Type B pancreatic cell (in vitro differentiated cells): ENCODE data around the gene C2orf81. TPM values are rescaled to one million over a fixed set of nuclear protein-coding genes. Genes with fewer than 3 reads are reported as not detected.
A peak's percentile ranks its signal among the peaks of the same experiment; 100 is the strongest.

Source experiments
- DNase-seq: peaks from one replicate; pipeline ENCODE4 v3.0.0; 2021; ENCODE audit warnings: mixed read lengths; ENCODE audit not compliant: unreplicated experiment; ENCODE audit errors: extremely low spot score
- H3K27ac Mint-ChIP-seq: 2 replicates; pipeline ENCODE4 v1.8.0; 2021; ENCODE audit warnings: mild to moderate bottlenecking, mixed read lengths
- H3K27me3 Mint-ChIP-seq: 2 replicates; pipeline ENCODE4 v1.8.0; 2021; ENCODE audit warnings: mixed read lengths
- H3K36me3 Mint-ChIP-seq: 2 replicates; pipeline ENCODE4 v1.8.0; 2021; ENCODE audit warnings: mixed read lengths
- H3K4me1 Mint-ChIP-seq: one replicate; pipeline ENCODE4 v1.8.0; 2021; ENCODE audit warnings: mixed read lengths; ENCODE audit not compliant: unreplicated experiment
- H3K4me3 Mint-ChIP-seq: 2 replicates; pipeline ENCODE4 v1.8.0; 2021; ENCODE audit warnings: mild to moderate bottlenecking, mixed read lengths
- H3K9me3 Mint-ChIP-seq: 2 replicates; pipeline ENCODE4 v1.8.0; 2021; ENCODE audit warnings: mixed read lengths
- total RNA-seq: library from RNA; stranded (reverse); gene quantifications from 2 replicates; pipeline ENCODE4 v1.2.1, GENCODE V29; 2021; ENCODE audit warnings: low replicate concordance
- TF ChIP-seq, protein P1 (sequence below): fragments of 200-600 bp; sonication (generic); conservative IDR thresholded peaks from 2 replicates; pipeline ENCODE4 v1.5.0; 2021; ENCODE audit warnings: antibody characterized with exemption, mild to moderate bottlenecking

C2orf81 gene
- total RNA-seq, 1 donor from 2014 or later = 10.4 TPM

DNA sequence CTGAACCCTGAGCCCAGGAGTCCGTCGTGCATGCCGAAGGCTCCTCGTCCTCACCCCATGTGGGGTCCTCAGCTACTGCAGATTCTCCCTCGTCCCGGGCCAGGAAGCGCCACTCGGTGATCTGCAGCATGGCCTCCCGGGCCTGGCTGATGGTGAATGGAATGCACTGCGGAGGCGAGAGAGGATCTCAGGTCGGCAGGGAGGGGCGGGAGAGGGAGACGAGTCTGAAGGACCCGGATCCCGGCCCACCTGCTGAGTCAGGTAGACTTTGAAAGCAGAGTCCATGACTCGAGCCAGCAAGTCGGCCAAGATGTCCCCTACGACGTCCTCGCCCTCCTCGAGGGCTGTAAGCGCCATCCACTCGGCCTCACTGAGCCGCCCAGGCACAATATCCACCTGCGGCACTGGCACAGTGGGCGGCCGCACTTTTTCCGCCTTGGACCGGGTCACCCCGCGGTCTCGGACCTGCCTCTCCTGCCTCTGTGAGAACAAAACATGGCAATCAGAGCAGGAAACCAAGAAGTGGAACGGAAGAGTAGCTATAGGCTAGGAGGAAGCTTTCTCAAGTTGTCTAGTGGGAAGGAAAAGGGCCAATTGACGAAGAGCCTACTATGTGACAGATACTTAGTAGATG is 5.5 kb downstream of the C2orf81 start:
- no peak for DNase-seq
- TF ChIP-seq, protein P1, sequence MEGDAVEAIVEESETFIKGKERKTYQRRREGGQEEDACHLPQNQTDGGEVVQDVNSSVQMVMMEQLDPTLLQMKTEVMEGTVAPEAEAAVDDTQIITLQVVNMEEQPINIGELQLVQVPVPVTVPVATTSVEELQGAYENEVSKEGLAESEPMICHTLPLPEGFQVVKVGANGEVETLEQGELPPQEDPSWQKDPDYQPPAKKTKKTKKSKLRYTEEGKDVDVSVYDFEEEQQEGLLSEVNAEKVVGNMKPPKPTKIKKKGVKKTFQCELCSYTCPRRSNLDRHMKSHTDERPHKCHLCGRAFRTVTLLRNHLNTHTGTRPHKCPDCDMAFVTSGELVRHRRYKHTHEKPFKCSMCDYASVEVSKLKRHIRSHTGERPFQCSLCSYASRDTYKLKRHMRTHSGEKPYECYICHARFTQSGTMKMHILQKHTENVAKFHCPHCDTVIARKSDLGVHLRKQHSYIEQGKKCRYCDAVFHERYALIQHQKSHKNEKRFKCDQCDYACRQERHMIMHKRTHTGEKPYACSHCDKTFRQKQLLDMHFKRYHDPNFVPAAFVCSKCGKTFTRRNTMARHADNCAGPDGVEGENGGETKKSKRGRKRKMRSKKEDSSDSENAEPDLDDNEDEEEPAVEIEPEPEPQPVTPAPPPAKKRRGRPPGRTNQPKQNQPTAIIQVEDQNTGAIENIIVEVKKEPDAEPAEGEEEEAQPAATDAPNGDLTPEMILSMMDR = no peak
- no peaks in the 10 kb centered on the region for H3K36me3 Mint-ChIP-seq
- H3K27ac Mint-ChIP-seq = no peak overlapping the region
- H3K9me3 Mint-ChIP-seq = no peaks in the 10 kb centered on the region
- H3K27me3 Mint-ChIP-seq = no peaks in the 10 kb centered on the region
- no peak overlapping the region for H3K4me3 Mint-ChIP-seq
- peaks cover 6% of the 10 kb centered on the region for H3K4me1 Mint-ChIP-seq

DNA sequence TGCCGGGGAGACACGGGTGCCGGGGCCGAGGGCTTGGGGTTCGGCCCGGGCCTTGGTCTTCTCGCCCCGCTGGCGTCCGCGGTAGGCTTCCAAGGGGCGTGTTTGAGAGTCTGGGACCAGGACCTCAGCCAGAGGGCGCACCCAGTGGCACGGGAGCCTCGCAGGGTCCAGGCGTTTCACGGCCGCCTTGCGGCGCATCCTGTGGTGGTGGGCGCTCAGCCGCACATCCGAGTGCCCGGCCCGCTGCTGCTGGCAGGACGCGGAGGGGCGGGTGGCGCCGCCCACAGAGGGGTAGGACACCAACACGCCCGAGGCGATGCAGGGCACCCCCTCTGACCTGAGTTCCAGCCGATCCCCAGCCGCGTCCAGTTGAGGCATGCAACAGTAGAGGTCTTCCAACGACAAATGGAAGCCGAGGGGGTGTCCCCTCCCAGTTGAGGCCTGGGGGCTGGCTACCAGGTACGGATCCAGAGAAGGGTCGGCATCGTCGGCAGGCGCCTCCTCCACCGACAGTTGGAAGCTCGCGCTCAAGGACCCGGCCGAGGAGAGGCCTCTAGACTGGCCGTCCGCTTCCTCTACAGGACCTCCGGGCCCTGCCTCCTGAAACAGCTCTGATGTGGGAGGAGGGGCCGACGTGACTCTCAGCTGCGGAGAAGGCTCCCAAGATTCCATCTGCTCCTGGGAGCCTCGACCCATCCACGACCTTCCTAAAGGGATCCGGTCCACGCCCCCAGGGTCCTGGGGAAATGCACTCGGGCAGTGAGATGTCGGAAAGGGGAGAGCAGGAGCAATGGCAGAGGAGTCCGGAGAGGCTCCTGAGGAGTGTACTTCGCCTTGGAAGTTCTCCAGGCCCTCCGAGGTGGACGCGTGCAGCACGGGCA is 6.3 kb downstream of the C2orf81 start:
- TF ChIP-seq, protein P1 = no peak
- DNase-seq = no peak
- H3K27me3 Mint-ChIP-seq = no peaks in the 10 kb centered on the region
- H3K27ac Mint-ChIP-seq = no peak overlapping the region
- H3K36me3 Mint-ChIP-seq = no peaks in the 10 kb centered on the region
- no peaks in the 10 kb centered on the region for H3K9me3 Mint-ChIP-seq
- H3K4me3 Mint-ChIP-seq = no peak overlapping the region
- peaks cover 6% of the 10 kb centered on the region for H3K4me1 Mint-ChIP-seq

DNA sequence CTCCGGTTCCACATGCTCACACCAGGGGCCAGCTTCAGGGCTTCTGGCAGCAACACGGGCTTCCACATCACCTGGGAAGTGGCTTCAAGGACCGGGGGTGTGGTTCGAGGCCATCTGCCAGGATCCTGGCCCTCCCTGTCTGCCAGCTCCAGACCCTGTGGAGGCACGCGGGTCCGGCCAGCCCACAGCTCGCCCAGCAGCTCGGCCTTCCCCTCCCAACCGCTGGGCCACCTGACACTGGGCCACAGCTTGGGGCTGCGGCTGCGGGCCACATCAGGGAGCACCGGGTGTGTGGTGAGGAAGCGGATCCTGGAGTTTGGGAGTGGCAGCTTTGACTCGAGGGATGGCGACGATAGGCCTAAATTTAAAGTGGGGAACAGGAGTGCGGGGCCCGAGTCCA is 7.0 kb downstream of the C2orf81 start:
- no peaks in the 10 kb centered on the region for H3K27me3 Mint-ChIP-seq
- DNase-seq = no peak

DNA sequence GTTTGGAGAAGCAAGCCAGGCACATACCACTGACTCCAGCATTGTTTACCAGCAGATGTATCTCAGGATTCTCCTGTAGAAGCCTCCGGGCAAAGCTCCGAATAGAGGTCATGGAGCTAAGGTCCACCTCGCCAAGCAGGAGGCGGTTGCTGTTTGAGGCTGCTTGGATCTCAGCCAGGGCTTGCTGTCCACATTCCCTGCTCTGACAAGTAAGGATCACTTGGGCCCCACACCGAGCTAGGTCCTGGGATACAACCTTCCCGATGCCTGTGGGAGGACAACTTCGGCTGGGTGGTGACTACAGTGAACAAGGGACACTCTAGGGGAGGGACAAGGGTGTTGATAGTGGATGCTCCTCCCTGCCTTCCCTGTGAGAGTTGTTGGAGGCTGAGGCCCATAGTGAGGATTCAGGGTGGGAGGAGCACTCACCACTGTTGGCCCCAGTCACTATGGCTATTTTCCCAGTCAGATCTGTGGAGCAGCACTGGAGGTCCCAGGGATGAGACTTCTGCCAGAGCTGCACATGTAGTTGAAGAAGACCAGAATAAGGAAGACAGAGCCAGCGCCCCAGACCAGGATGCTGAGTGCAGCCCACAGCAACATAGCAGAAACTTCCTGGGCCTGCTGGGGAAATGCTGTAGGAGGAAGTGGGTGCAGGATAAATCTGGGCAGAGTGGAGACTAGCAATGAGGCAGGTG is 8.3 kb downstream of the C2orf81 start:
- Mint-ChIP-seq H3K27me3 (peaks cover 10% of the 10 kb centered on the region), H3K27ac (peak overlapping the region; percentile 20), H3K9me3 (no peaks in the 10 kb centered on the region), H3K4me1 (peaks cover 6% of the 10 kb centered on the region), H3K36me3 (no peaks in the 10 kb centered on the region), H3K4me3 (no peak overlapping the region)
- no peak for DNase-seq
- TF ChIP-seq, protein P1 = no peak

More for the DNA sequence above, 7.0 kb downstream of the C2orf81 start:
- H3K36me3 Mint-ChIP-seq = no peaks in the 10 kb centered on the region
- no peaks in the 10 kb centered on the region for H3K9me3 Mint-ChIP-seq
- TF ChIP-seq, protein P1 = no peak
- H3K27ac Mint-ChIP-seq = no peak overlapping the region
- no peak overlapping the region for H3K4me3 Mint-ChIP-seq
- H3K4me1 Mint-ChIP-seq = peaks cover 6% of the 10 kb centered on the region

DNA sequence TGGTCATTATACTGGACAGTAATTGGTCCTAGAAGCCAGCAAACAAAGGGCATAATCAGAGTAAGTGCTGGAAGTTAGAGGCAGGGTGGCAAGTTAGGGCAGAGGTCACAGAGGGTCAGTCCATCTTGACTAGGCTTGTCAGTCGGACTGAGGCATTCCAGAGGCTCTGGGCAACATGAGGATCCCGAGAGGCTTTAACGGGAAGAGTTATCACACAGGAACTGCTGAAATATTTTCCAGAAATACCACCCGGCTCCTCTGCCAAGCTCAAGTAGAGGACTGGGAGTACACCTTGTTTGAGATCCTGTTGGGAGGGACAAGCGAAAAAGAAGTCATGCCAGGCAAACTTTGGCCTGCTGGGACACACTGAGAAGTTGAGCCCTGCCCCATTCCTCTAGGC is 13.7 kb downstream of the C2orf81 start:
- no peaks in the 10 kb centered on the region for H3K36me3 Mint-ChIP-seq
- H3K9me3 Mint-ChIP-seq = no peaks in the 10 kb centered on the region
- H3K27me3 Mint-ChIP-seq = peaks cover 26% of the 10 kb centered on the region
- TF ChIP-seq, protein P1 = no peak
- no peak overlapping the region for H3K27ac Mint-ChIP-seq
- H3K4me1 Mint-ChIP-seq = no peaks in the 10 kb centered on the region
- no peak for DNase-seq
- no peak overlapping the region for H3K4me3 Mint-ChIP-seq
